Endothelial cell of umbilical vein (primary cell): ENCODE measurements around the gene CRCP. TPM values are rescaled to one million over a fixed set of nuclear protein-coding genes. Genes with fewer than 3 reads are reported as not detected.

Experiments used
- BruUV-seq: library from RNA; stranded (reverse); fragments of 400-500 nt; replicated peaks from 2 replicates; lab custom pipeline; 2021; lab: Mats Ljungman, UMichigan
- CTCF ChIA-PET: fragments of 300-600, 350-600 bp; sonication (Branson Sonifier 250); formaldehyde crosslinking; loops from one replicate; lab custom pipeline; 2021; ENCODE audit warnings: antibody characterized with exemption, inconsistent platforms; lab: Charles Lee
- POLR2A ChIA-PET: fragments of 300-600, 350-600 bp; sonication (Branson Sonifier 250); formaldehyde crosslinking; loops from one replicate; lab custom pipeline; 2021; ENCODE audit warnings: antibody characterized with exemption, inconsistent platforms; lab: Charles Lee
- DNase-seq: peaks from one replicate; pipeline ENCODE4 v3.0.0-alpha.2; 2011; ENCODE audit warnings: low read depth, low spot score
- FAIRE-seq: peaks from 2 replicates; lab custom pipeline; 2011; peaks lifted over from hg19 to GRCh38; lab: Jason Lieb, UNC
- H2AFZ ChIP-seq: 2 replicates; pipeline ENCODE4 v1.6.0; 2012; ENCODE audit warnings: low read depth, low read length, control low read depth, inconsistent platforms
- H3K27ac ChIP-seq: 2 replicates; pipeline ENCODE4 v1.5.1; 2011; ENCODE audit warnings: low read depth, mild to moderate bottlenecking, control low read depth, low read length, moderate library complexity; ENCODE audit not compliant: insufficient read depth
- H3K27me3 ChIP-seq, 2 experiments: 2 replicates each; pipeline versions ENCODE4 v1.6.0 to v1.6.1; 2011; ENCODE audit warnings: low read length in 2 of 2, mixed read lengths in 1 of 2; ENCODE audit not compliant: control insufficient read depth in 2 of 2, insufficient read depth in 2 of 2
- H3K36me3 ChIP-seq, 2 experiments: 2 replicates in 1 of 2; 3 replicates in 1 of 2; pipeline ENCODE4 v1.5.1; 2011; ENCODE audit warnings: low read length in 2 of 2, mild to moderate bottlenecking in 1 of 2, moderate library complexity in 1 of 2; ENCODE audit not compliant: control insufficient read depth in 2 of 2, insufficient read depth in 2 of 2; ENCODE audit errors: extremely low read depth in 1 of 2
- H3K4me1 ChIP-seq: 3 replicates; pipeline ENCODE4 v1.5.1; 2011; ENCODE audit warnings: mild to moderate bottlenecking, low read length; ENCODE audit not compliant: control insufficient read depth, insufficient read depth; ENCODE audit errors: extremely low read depth
- H3K4me2 ChIP-seq: 2 replicates; pipeline ENCODE4 v1.6.1; 2011; ENCODE audit warnings: low read length, control low read depth, mixed read lengths; ENCODE audit not compliant: insufficient read depth
- H3K4me3 ChIP-seq, 3 experiments: fragments of 200-600 bp in 1 of 3; sonication (generic), shearing (Covaris generic) in 1 of 3; replicated peaks in 1 of 3; 2 replicates each; pipeline ENCODE4 v1.5.1; 2011 to 2016; ENCODE audit warnings: control low read depth in 3 of 3, low read length in 3 of 3, mild to moderate bottlenecking in 2 of 3, inconsistent platforms in 1 of 3, low read depth in 1 of 3, moderate library complexity in 1 of 3; ENCODE audit not compliant: insufficient read depth in 1 of 3
- H3K79me2 ChIP-seq: 2 replicates; pipeline ENCODE4 v1.6.0; 2012; ENCODE audit warnings: low read length, inconsistent platforms; ENCODE audit not compliant: control insufficient read depth, insufficient read depth
- H3K9ac ChIP-seq: replicated peaks from 2 replicates; pipeline ENCODE3; 2011; ENCODE audit warnings: low read length, control low read depth; ENCODE audit not compliant: insufficient read depth; ENCODE audit errors: extremely low read depth
- H3K9me1 ChIP-seq: replicated peaks from 3 replicates; pipeline ENCODE4 v1.6.0; 2011; ENCODE audit warnings: mild to moderate bottlenecking, low read length; ENCODE audit not compliant: control insufficient read depth, insufficient read depth; ENCODE audit errors: extremely low read depth
- H3K9me3 ChIP-seq: replicated peaks from 2 replicates; pipeline ENCODE4 v1.5.1; 2012; ENCODE audit warnings: low read length, inconsistent platforms; ENCODE audit not compliant: control insufficient read depth, insufficient read depth
- H4K20me1 ChIP-seq: replicated peaks from 2 replicates; pipeline ENCODE3; 2011; ENCODE audit warnings: mild to moderate bottlenecking, low read length; ENCODE audit not compliant: control insufficient read depth, insufficient read depth; ENCODE audit errors: extremely low read depth
- EZH2 ChIP-seq: IDR thresholded peaks from 2 replicates; pipeline ENCODE4 v1.6.1; 2012; ENCODE audit warnings: borderline replicate concordance, low read depth, mild to moderate bottlenecking, moderate library complexity, low read length, inconsistent platforms; ENCODE audit not compliant: severe bottlenecking
- FOS ChIP-seq: IDR thresholded peaks from 2 replicates; pipeline ENCODE4 v1.6.1; 2011; ENCODE audit warnings: mild to moderate bottlenecking, low read length, moderate library complexity, borderline replicate concordance; ENCODE audit not compliant: insufficient read depth
- GATA2 ChIP-seq: IDR thresholded peaks from 2 replicates; pipeline ENCODE4 v1.7.0; 2011; ENCODE audit warnings: low read depth, mild to moderate bottlenecking, moderate library complexity, mixed read lengths, low read length; ENCODE audit not compliant: insufficient read length, insufficient read depth
- JUN ChIP-seq: IDR thresholded peaks from 2 replicates; pipeline ENCODE4 v1.6.1; 2011; ENCODE audit warnings: borderline replicate concordance, low read depth; ENCODE audit not compliant: insufficient read length, insufficient read depth
- MYC ChIP-seq: IDR thresholded peaks from one replicate; pipeline ENCODE4 v1.6.1; 2011; ENCODE audit warnings: mild to moderate bottlenecking, low read depth, low read length
- POLR2A ChIP-seq: IDR thresholded peaks from 2 replicates; pipeline ENCODE4 v1.6.1; 2012; ENCODE audit warnings: low read depth, mild to moderate bottlenecking, control low read depth, low read length
- POLR2AphosphoS5 ChIP-seq: IDR thresholded peaks from 2 replicates; pipeline ENCODE4 v1.6.1; 2012; ENCODE audit warnings: low read depth, mild to moderate bottlenecking, control low read depth, low read length, moderate library complexity; ENCODE audit not compliant: insufficient read depth
- dilution Hi-C: fragments of 300-500 bp; cut with MboI; formaldehyde crosslinking; loops from one replicate; pipeline ENCODE4 v1.15.0; 2019; ENCODE audit warnings: low sequenced_read_pairs; ENCODE audit not compliant: extremely low pct_ligation_motif_present
- intact Hi-C: fragments of 100-400 bp; cut with micrococcal nuclease; formaldehyde crosslinking; loops from one replicate; pipeline ENCODE4 v1.10.0; 2022
- polyA plus RNA-seq, 4 experiments: library from polyadenylated mRNA; depleted of rRNA in 3 of 4; stranded (reverse) in 3 of 4; unstranded in 1 of 4; fragments of >200 nt; gene quantifications; 2 replicates each; pipeline versions ENCODE4 v1.2.1 to v1.2.3, GENCODE V29; 2011 to 2012; ENCODE audit warnings: missing spikeins in 1 of 4
- total RNA-seq: library from RNA; stranded (reverse); gene quantifications from 2 replicates; pipeline ENCODE4 v1.2.3, GENCODE V29; 2021
- TF ChIP-seq, protein P1 (sequence below): IDR thresholded peaks from 2 replicates; pipeline ENCODE4 v1.6.1; 2011; ENCODE audit not compliant: insufficient read depth, insufficient read length
- TF ChIP-seq, protein P2 (sequence below), 2 donors: IDR thresholded peaks; 1 replicate in 1 of 2; 2 replicates in 1 of 2; pipeline ENCODE4 v1.5.1; 2011; ENCODE audit warnings: low read length in 2 of 2, mild to moderate bottlenecking in 2 of 2, moderate library complexity in 2 of 2, control low read depth in 1 of 2, inconsistent platforms in 1 of 2, low read depth in 1 of 2; ENCODE audit not compliant: insufficient read depth in 1 of 2; ENCODE audit errors: extremely low read depth in 1 of 2

Gene CRCP
- total and polyA plus RNA-seq, 2 donors (not counting 3 experiments of a cell fraction or from before 2014, with no cell fraction given): 14.2 to 29.7 TPM

DNA sequence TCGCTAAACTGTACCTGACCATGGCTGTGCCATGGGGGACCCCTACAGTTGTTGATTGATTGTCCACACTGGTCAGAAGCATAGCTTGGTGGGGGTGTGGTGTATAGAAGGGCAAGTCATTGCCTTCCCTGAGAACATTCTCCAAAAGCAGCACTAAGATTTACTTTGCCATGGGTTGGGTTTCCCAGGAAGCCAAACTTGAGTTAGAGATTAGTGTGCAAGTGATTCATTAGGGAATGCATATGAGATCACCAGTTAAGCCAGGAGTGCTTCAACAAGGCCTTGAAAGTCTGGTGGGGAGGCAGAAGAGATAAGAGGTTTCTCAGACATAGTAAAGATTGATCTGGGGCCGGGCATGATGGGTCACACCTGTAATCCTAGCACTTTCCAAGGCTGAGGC lies 69.1 kb downstream of the CRCP start:
- no peak for DNase-seq
- no peak overlapping the region for H3K9ac ChIP-seq
- H3K4me2 ChIP-seq: no peak overlapping the region

DNA sequence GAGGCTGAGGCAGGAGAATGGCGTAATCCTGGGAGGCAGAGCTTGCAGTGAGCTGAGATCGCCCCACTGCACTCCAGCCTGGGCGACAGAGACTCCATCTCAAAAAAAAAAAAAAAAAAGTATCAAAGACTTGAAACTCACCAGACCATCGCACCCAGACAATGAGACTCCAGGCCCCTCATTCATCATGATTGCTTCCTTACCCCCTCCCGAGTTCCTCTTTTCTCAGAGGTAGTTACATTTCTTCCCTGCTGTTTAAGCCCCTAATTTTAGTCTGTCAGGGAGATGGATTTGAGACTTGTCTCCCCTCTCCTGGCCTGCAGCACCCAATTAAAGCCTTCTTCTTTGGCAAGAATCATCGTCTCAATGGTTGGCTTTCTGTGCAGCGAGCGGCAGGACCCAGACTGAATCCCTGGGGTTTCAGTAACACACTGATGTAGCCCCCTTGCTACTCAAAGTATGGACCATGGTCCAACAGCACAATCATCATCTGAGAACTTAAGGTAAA lies 71.1 kb downstream of the CRCP start:
- FAIRE-seq (no peak), DNase-seq (no peak)
- Histone ChIP-seq H3K9ac (no peak overlapping the region), H3K27me3 (no peaks in the 10 kb centered on the region), H3K27ac (no peak overlapping the region), H3K4me1 (no peaks in the 10 kb centered on the region), H3K79me2 (no peaks in the 10 kb centered on the region), H4K20me1 (no peaks in the 10 kb centered on the region), H3K9me3 (no peaks in the 10 kb centered on the region), H3K9me1 (no peaks in the 10 kb centered on the region), H2AFZ (no peak overlapping the region), H3K4me3 (no peak overlapping the region), H3K4me2 (no peak overlapping the region), H3K36me3 (no peaks in the 10 kb centered on the region)
- ChIA-PET POLR2A (interaction anchor here (0.6 kb wide), 1 partner anchor 20 kb away, joined by 4 read pairs; no protein-coding TSS in a partner anchor), CTCF (interaction anchor here (1.0 to 1.2 kb wide), 2 partner anchors 11 to 16 kb away, joined by 3 read pairs; no protein-coding TSS in a partner anchor)
- BruUV-seq: no TSS peak
- intact Hi-C loops (no loop called here), dilution Hi-C loops (no loop called here)
- TF ChIP-seq EZH2: no peak
- TF ChIP-seq MYC: no peak
- TF ChIP-seq, protein P1, sequence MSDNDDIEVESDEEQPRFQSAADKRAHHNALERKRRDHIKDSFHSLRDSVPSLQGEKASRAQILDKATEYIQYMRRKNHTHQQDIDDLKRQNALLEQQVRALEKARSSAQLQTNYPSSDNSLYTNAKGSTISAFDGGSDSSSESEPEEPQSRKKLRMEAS: no peak
- no peak for TF ChIP-seq POLR2A
- TF ChIP-seq POLR2AphosphoS5: no peak
- no peak for TF ChIP-seq GATA2
- TF ChIP-seq, protein P2, sequence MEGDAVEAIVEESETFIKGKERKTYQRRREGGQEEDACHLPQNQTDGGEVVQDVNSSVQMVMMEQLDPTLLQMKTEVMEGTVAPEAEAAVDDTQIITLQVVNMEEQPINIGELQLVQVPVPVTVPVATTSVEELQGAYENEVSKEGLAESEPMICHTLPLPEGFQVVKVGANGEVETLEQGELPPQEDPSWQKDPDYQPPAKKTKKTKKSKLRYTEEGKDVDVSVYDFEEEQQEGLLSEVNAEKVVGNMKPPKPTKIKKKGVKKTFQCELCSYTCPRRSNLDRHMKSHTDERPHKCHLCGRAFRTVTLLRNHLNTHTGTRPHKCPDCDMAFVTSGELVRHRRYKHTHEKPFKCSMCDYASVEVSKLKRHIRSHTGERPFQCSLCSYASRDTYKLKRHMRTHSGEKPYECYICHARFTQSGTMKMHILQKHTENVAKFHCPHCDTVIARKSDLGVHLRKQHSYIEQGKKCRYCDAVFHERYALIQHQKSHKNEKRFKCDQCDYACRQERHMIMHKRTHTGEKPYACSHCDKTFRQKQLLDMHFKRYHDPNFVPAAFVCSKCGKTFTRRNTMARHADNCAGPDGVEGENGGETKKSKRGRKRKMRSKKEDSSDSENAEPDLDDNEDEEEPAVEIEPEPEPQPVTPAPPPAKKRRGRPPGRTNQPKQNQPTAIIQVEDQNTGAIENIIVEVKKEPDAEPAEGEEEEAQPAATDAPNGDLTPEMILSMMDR (IDR thresholded peaks at IDR 0.05; ENCODE audit: extremely low read depth in 1 of 2, insufficient read depth in 1 of 2, low read depth in 1 of 2, low read length in 2 of 2): no peak
- no peak for TF ChIP-seq JUN
- TF ChIP-seq FOS: no peak

More for the DNA sequence above, 69.1 kb downstream of the CRCP start:
- H2AFZ ChIP-seq: no peak overlapping the region
- H3K27ac ChIP-seq: no peak overlapping the region
- intact Hi-C loops: no loop called here
- no peaks in the 10 kb centered on the region for H3K9me1 ChIP-seq
- no peaks in the 10 kb centered on the region for H3K9me3 ChIP-seq
- no peaks in the 10 kb centered on the region for H3K27me3 ChIP-seq
- ChIA-PET CTCF (interaction anchor here (1.5 kb wide), 1 partner anchor 35 kb away, joined by 3 read pairs; no protein-coding TSS in a partner anchor), POLR2A (no interaction called here)
- H3K4me1 ChIP-seq: no peaks in the 10 kb centered on the region
- dilution Hi-C loops: no loop called here
- no peak for FAIRE-seq
- no TSS peak for BruUV-seq
- TF ChIP-seq POLR2AphosphoS5 (no peak), EZH2 (no peak), FOS (no peak)
- H3K36me3 ChIP-seq: no peaks in the 10 kb centered on the region
- H4K20me1 ChIP-seq: no peaks in the 10 kb centered on the region
- H3K4me3 ChIP-seq: no peak overlapping the region
- H3K79me2 ChIP-seq: no peaks in the 10 kb centered on the region
